Measurements from ENCODE around the gene VIL1.

The VIL1 gene

DNA sequence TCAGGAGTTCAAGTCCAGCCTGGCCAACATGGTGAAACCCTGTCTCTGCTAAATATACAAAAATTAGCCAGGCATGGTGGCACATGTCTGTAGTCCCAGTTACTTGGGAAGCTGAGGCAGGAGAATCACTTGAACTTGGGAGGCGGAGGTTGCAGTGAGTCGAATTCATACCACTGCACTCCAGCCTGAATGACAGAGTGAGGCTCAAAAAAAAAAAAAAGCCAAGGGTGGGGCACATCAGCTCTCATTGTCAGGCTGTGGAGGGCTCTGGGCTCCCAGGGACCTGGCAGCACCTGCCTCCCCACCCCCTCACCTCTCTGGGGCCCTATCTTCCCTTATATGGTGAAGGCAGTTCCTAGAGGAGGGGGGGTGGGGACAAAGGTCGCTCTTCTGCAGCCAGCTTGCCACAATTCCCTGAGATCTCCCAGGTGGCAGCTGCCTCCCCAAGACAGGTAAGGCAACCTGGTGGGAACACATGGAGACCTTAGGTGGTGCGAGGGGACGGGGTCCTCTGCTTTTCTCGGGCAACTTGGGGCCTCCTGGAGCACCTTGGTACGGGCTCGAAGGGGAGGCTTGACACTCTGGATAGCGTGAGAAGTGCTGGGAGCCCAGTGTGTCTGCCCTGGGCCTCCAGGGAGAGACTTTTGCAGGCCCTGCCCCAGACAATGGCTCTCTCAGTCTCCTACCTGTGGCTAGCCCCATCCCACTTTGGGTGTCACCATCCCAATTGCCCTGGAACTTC is at the start of gene VIL1:
Gene VIL1 (plus strand): TSS at position 407 of the 742 bp plus-strand sequence. CDS start 4,656 bp downstream, outside the sequence.
- no peak for DNase-seq (ENCODE audit: low read depth)

DNA sequence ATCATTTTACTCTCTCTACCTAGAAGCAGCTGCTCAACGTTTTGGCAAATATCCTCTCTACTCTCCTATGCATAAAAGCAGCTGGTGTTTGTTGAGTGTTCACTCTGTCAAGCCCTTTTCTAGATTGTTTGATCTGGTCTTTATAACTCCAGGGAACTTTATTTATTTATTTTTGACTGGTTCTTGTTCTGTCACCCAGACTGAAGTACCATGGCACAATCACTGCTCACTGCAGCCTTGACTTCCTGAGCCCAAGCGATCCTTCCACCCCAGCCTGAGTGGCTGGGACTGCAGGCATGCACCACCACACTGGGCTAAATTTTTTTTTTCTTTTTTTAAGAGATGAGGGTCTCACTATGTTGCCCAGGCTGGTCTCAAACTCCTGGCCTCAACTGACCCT is 49.6 kb upstream of the VIL1 start:
- DNase-seq (ENCODE audit: low read depth), result no peak

DNA sequence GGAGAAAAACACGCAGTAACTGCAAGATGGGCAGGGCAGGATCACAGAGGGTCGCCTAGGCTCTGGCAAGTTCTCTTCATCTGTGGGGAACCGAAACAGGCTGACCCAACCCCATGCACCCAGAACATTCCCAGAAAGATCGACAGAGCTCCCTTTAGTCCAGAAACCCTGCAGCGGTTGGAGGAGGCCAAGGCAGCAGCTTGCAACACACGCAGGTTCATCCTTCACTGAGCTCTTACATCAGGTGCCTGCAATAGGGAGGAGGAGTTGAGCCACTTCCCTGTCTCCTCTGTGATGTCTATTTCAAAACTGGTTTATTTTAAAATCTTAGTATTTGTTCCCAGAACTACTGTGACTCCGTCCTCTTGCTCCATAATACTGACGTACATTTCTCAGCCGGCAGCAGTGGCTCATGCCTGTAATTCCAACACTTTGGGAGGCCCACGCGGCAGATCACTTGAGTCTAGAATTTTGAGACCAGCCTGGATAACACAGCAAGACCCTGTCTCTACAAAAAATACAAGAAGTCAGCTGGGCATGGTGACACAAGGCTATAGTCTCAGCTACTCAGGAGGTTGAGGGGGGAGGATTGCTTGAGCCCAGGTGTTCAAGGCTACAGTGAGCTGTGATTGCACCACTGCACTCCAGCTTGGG is 48.4 kb upstream of the VIL1 start:
- no peak for DNase-seq (ENCODE audit: low read depth)

DNA sequence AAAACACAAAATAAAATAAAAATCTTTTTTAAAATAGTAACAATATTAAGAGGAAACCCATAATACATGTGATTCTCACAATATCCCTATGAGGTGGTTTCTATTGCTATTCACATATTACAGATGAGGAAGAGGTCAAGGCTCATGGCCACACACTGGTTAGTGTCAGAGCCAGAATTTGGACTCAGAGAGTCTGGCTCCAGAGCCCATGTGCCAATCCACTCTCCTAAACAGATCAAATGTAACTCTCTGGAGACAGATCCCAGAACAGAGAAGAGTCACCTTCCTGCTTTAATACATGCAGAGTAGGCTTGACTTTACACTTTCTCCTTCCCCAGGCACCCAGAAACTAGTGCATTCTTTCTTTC is 47.0 kb upstream of the VIL1 start:
- DNase-seq (ENCODE audit: low read depth), result no peak

DNA sequence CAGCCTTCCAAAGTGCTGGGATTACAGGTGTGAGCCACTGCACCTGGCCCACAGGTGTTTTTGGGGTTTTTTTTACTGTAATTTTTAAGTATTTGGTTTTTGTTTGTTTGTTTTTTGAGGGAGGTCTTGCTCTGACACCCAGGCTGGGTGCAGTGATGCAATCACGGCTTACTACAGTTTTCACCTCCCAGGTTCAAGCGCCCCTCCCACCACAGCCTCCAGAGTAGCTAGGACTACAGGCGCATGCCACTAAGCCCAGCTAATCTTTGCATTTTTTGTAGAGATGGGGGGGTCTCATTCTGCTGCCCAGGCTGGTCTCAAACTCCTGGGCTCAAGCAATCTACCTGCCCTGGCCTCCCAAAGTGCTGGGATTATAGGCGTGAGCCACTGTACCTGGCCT is 44.1 kb upstream of the VIL1 start:
- no peak for DNase-seq (ENCODE audit: low read depth)

DNA sequence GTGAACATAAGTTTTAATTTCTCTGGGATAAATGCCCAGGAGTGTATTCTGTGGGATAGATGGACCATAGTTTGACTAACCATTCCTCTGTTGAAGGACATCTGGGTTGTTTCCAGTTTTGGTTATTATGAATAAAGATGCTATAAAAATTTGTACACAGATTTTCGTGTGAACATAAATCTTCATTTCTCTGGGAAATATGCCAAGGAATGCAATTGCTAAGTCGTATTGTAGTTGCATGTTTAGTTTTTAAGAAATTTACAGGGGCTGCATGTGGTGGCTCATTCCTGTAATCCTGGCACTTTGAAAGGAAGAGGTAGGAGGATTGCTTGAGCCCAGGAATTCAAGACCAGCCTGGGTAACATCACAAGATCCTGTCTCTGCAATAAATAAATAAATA is 43.7 kb upstream of the VIL1 start:
- no peak for DNase-seq (ENCODE audit: low read depth)

DNA sequence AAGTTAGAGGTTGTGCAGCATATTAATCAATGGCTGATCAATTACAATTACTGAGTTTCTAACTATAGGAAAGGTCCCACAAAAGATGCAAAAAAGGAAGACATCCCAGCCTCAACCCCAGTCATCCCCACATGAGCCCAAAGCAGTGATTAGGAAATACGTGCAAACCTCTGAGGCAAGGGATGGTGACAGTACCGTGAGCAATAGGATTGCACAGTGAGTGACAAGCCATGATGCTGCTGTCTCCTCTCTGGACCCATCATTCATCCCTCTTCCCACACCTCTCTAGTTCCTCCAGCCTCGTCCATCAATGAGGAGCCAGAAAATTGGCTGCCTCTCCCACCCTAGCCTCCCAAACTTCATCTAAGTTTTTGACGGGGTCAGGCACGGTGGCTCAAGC is 40.9 kb upstream of the VIL1 start:
- DNase-seq (ENCODE audit: low read depth), result no peak

DNA sequence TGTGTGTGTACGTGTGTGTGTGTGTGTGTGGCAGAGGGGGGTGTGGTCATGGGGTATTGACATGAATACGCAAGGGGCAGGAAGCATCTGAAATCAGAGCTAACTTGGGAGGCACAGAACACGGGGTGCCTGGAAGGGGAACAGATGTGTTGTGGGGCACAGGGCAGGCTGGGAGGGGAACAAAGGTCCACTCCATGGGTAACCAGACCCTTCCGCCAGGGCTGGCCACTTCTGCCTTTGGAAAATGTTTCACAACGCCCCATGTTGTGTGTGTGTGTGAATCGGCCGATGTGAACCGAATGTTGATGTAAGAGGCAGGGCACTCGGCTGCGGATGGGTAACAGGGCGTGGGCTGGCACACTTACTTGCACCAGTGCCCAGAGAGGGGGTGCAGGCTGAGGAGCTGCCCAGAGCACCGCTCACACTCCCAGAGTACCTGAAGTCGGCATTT is 37.0 kb upstream of the VIL1 start, which contains the start of gene SLC11A1:
Gene SLC11A1 (plus strand): TSS at position 358 of the 451 bp plus-strand sequence. CDS start 96 bp downstream, outside the sequence.
- no peak for DNase-seq (ENCODE audit: low read depth)

DNA sequence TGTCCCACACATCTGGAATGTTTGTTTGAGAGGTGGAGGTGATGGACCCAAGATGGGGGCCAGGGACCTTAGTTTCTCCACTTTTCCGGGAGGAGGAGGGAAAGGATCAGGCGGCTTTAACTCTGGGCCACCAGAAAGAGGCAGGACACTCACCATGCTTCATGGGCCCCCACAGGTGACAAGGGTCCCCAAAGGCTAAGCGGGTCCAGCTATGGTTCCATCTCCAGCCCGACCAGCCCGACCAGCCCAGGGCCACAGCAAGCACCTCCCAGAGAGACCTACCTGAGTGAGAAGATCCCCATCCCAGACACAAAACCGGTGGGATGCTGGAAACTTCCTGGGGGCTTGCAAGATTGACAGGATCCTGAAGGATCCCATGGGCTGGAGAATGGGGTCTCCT is 36.1 kb upstream of the VIL1 start:
- DNase-seq (ENCODE audit: low read depth), result no peak

DNA sequence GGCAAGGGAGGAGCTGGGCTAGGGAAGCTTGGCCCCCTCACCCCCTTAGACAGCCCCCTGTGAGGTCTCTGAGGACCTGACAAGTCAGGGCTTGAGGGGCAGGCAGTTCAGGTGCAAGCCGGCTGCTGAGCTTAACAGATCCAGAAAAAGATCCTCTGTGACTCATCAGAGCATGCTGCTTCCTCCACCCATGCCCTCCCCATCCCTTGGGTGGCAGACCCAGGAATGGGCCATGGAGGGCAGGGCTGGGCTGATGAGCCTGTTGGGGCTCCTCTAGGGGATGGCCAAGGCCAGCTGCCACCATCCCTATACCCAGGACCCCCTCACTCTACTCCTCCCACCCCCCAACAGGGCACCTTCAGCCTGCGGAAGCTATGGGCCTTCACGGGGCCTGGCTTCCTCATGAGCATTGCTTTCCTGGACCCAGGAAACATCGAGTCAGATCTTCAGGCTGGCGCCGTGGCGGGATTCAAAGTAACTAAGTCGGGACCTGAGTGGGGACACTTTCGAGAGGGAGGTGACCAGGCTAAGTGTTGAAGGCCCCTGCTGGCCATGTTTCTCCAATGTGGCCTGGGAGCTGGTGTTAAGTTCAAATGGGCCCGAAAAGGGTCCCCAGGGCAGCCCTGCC is 34.9 kb upstream of the VIL1 start:
- no peak for DNase-seq (ENCODE audit: low read depth)

DNA sequence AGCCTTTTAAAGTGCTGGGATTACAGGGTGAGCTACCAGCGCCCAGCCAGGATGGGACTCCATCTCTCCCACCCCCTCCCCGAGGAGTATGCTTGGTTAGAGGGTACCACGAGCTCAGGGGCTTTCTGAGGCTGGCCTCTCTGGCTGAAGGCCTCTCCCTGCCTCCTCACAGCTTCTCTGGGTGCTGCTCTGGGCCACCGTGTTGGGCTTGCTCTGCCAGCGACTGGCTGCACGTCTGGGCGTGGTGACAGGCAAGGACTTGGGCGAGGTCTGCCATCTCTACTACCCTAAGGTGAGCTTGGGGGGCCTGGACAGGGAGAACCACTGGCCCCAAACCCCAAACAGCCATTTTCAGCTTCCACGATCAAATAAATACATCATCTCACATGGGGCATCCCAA is 33.9 kb upstream of the VIL1 start:
- no peak for DNase-seq (ENCODE audit: low read depth)

DNA sequence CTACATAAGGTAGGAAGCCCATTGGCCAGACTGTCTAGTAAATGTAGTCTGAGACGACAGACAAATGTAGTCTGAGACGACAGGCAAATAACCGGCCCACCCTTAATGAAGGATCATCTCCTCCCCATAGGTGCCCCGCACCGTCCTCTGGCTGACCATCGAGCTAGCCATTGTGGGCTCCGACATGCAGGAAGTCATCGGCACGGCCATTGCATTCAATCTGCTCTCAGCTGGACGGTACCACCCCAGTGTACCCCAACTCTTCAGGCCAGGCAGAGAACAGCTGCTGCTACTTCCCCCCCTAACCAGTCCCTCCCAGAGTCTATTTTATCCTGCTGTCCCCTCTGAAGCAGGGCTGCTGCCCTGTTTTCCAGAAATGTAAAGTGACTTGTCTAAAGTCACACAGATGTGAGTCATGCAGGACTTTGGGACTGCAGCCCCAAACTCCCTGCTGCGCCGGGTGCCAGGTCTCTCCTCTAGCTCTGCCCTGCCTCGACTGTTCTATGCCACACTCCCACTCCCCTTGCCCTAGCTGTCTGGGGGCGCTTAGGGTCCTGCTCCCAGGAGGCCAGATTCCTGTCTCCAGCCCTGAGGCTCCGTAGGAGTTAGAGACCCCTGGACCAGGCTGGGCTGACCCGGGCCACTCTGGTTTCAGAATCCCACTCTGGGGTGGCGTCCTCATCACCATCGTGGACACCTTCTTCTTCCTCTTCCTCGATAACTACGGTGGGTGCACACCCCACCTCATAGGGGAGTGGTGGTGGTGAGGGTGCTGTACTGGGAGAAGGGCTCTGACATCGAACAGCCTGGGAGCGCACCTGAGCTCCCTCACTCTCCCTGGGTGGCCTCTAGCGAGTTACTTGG is 32.2 kb upstream of the VIL1 start:
- DNase-seq (ENCODE audit: low read depth), result no peak

DNA sequence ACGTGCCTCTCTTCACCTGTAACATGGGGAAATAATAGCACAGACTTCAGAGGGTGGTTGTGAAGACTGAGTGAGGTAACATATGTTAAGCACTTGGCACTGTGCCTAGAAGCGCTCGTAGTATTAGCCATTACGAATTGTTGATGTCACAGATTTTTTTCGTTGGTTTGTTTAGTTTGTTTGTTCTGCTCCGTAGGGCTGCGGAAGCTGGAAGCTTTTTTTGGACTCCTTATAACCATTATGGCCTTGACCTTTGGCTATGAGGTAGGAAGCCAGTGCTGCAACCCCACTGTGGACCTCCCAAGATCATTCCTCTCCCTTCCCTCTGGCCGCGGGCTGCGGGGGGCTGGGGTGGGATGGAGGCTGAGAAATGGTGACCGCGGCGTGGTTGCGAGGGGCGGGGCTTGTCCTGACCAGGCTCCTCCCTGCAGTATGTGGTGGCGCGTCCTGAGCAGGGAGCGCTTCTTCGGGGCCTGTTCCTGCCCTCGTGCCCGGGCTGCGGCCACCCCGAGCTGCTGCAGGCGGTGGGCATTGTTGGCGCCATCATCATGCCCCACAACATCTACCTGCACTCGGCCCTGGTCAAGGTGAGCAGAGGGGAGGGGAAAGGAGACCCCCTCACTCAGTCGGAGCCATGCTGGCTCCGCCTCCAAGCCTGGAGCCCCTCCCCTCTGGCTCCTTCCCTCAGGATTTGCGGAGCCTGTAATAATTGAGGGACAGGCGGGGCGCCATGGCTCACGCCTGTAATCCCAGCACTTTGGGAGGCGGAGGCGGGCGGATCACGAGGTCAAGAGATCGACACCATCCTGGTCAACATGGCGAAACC is 31.3 kb upstream of the VIL1 start:
- no peak for DNase-seq (ENCODE audit: low read depth)

DNA sequence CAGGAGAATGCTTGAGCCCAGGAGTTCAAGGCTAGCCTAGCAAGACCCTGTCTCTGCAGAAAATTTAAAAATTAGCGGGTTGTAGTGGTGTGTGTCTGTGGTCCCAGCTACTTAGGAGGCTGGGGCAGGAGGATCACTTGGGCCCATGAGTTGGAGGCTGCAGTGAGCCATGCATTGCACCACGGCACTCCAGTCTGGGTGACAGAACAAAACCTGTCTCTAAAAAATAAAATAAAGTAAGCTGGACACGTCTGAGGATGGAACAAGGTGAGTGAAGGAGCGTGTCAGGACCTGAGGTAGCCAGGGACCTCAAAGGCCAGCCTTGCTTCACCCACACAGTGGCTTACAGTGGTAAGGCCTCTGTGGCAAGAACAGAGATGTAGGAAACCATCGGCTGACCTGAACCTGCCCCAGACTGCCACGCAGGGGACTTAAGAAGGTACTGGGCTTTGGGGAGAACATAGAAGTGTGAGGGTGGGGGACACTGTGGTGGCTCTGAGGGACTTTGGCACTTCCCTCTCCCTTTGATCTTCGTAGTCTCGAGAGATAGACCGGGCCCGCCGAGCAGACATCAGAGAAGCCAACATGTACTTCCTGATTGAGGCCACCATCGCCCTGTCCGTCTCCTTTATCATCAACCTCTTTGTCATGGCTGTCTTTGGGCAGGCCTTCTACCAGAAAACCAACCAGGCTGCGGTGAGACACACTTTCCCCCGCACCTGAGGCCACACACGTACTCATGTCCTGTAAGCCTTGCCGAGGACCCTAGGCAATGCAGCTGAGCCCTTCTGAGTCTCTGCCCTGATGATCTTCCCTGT is 29.4 kb upstream of the VIL1 start:
- DNase-seq (ENCODE audit: low read depth), result no peak

DNA sequence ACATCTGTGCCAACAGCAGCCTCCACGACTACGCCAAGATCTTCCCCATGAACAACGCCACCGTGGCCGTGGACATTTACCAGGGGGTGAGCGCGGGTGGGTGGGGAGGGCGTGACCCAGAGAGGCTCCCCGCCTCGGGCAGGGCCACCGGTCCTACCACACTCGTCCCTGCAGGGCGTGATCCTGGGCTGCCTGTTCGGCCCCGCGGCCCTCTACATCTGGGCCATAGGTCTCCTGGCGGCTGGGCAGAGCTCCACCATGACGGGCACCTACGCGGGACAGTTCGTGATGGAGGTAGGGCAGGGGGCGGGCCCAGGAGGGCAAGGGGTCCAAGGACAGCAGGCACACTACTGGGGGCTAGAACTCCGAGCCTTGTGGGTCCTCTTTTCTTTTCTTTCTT is 27.7 kb upstream of the VIL1 start:
- no peak for DNase-seq (ENCODE audit: low read depth)

DNA sequence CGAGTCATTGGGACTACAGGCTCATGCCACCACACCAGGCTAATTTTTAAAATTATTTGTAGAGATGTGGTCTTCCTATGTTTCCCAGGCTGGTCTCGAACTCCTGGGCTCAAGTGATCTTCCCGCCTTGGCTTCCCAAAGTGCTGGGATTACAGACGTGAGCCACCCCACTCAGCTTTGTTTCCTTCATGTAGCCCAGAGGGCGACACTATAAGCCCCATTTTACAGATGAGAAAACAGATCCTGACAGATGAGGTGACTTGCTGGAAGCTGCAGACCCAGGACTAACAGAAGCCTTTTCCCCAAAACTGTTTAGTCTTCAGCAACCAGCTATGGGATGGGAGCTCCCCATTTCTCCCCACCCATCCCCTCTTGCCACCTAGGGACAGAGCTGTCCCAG is 26.5 kb upstream of the VIL1 start:
- no peak for DNase-seq (ENCODE audit: low read depth)

DNA sequence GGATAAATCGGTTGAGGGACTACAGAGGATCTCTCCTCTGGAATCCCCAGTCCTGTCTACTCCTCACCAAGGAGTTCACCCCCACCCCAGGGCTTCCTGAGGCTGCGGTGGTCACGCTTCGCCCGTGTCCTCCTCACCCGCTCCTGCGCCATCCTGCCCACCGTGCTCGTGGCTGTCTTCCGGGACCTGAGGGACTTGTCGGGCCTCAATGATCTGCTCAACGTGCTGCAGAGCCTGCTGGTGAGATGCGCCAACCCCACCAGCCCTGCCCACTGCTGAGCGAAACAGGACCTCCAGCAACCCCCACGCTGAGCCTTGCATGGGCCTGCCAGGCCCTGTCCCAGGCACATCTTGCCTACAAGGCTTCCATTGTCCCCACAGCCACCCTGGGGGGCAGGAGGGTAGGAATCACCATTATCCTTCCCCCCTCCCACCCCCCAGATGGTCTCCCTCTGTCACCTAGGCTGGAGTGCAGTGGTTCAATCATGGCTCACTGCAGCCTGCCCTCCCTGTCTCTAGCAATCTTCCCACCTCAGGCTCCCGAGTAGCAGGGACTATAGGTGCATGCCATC is 25.9 kb upstream of the VIL1 start:
- DNase-seq (ENCODE audit: low read depth), result no peak

DNA sequence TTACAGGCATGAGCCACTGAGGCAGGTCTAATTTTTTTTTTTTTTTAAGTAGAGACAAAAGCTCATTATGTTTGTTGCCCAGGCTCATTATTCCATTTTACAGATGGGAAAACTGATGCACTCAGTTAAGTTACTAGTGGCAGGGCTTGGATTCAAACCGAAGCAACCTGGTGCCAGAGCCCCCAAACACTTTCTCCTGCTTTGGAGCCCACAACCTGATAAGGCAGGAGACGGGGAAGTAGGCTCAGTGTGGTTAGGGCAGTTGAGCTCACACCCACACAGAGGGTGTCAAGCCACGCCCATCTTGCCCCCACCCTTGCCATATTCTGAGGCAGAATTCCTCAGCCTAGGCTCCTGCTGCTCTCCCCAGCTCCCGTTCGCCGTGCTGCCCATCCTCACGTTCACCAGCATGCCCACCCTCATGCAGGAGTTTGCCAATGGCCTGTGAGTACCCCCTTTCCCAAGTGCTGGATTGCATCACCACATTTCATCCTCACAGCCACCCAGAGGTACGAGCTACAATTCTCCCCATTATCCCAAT is 25.1 kb upstream of the VIL1 start:
- no peak for DNase-seq (ENCODE audit: low read depth)

DNA sequence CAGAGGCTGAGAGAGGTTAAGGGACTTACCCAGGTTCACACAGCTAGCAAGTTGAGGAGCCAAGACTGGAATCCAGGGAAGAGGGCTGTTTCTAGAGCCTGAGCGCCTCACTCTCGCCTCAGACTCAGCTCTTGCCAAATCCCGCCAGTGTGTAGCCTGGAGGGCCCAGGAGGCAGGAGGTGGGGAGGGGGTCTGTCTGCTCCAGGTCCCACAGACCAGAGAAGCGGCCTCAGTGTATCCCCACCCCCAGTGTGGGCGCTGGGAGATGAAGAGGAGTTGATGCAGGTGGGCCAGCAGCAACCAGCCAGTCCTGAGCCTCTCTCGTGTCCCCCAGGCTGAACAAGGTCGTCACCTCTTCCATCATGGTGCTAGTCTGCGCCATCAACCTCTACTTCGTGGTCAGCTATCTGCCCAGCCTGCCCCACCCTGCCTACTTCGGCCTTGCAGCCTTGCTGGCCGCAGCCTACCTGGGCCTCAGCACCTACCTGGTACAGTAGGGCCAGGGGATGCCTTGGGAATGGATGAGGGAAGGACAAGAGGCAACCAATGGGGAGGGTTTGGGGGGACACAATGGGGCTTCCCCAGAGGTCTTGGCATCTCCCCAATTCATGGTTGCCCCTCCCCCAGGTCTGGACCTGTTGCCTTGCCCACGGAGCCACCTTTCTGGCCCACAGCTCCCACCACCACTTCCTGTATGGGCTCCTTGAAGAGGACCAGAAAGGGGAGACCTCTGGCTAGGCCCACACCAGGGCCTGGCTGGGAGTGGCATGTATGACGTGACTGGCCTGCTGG is 24.4 kb upstream of the VIL1 start:
- DNase-seq (ENCODE audit: low read depth), result no peak

Data from stimulated activated CD8-positive, alpha-beta memory T cell treated with anti-CD3 and anti-CD28 coated beads, Interleukin-7, amount 100 ng/mL, for 24 hours (primary cell).